HG03342 (cell line): ENCODE results near the gene PLAGL1.
"Not testable (repeated sequence)": the region's sequence is repeated elsewhere in the genome, so short reads cannot be mapped to it uniquely, and the experiment has no call there.

Experiments
- ATAC-seq: cut with Tn5 transposase; IDR thresholded peaks from one replicate; pipeline ENCODE4 v1.9.1; 2021; ENCODE audit warnings: mild to moderate bottlenecking, moderate library complexity; ENCODE audit not compliant: unreplicated experiment

Gene PLAGL1

GRCh38 chr6:143941852-143942627, 66.0 kb downstream of the PLAGL1 start:
- ATAC-seq: peak; percentile 56

- ATAC-seq: peak; percentile 100
Observed at GRCh38 chr6:143940011-143940597, 68.0 kb downstream of the PLAGL1 start.

GRCh38 chr6:143939364-143939763, 68.7 kb downstream of the PLAGL1 start:
- no peak for ATAC-seq

GRCh38 chr6:143937668-143937970, 70.4 kb downstream of the PLAGL1 start:
- ATAC-seq: no peak

- no peak for ATAC-seq
Observed at GRCh38 chr6:143936778-143937667, 71.0 kb downstream of the PLAGL1 start.

- ATAC-seq: no peak
Observed at GRCh38 chr6:143936347-143936746, 71.7 kb downstream of the PLAGL1 start.

GRCh38 chr6:143934867-143935266, 73.2 kb downstream of the PLAGL1 start:
- no peak for ATAC-seq

- no peak for ATAC-seq
Observed at GRCh38 chr6:143934331-143934730, 73.7 kb downstream of the PLAGL1 start.

GRCh38 chr6:143929975-143930374, 78.1 kb downstream of the PLAGL1 start:
- no peak for ATAC-seq

GRCh38 chr6:143928853-143929252, 79.2 kb downstream of the PLAGL1 start:
- ATAC-seq: no peak

- not testable (repeated sequence) for ATAC-seq
Observed at GRCh38 chr6:143917026-143917425, 91.0 kb downstream of the PLAGL1 start.

GRCh38 chr6:143912671-143913070, 95.4 kb downstream of the PLAGL1 start:
- ATAC-seq: no peak

- ATAC-seq: no peak
Observed at GRCh38 chr6:143911028-143911427, 97.0 kb downstream of the PLAGL1 start.

GRCh38 chr6:143902827-143903226, 105.2 kb downstream of the PLAGL1 start:
- ATAC-seq: no peak

GRCh38 chr6:143901885-143902750, 105.9 kb downstream of the PLAGL1 start:
- peak; percentile 95 for ATAC-seq

GRCh38 chr6:143900358-143900757, 107.7 kb downstream of the PLAGL1 start:
- ATAC-seq: no peak

- no peak for ATAC-seq
Observed at GRCh38 chr6:143896126-143896860, 111.8 kb downstream of the PLAGL1 start.

- ATAC-seq: no peak
Observed at GRCh38 chr6:143894655-143895054, 113.4 kb downstream of the PLAGL1 start.
